Activated T-cell treated with anti-CD3 and anti-CD28 coated beads, Interleukin-2, amount 50 U/mL, for 4 hours (primary cell): ENCODE data around the gene LMX1B. TPM values are rescaled to one million over a fixed set of nuclear protein-coding genes. Genes with fewer than 3 reads are reported as not detected.

Source experiments
- ATAC-seq, 2 donors: fragments of 200-7000 bp; cut with Tn5 transposase; one replicate each; pipeline ENCODE4 v1.10.0; 2021
- DNase-seq: peaks from one replicate; pipeline ENCODE4 v3.0.0-alpha.2; 2020
- H3K27me3 Mint-ChIP-seq: one replicate; pipeline ENCODE4 v1.8.0; 2021; ENCODE audit warnings: low read depth, mixed read lengths
- H3K36me3 Mint-ChIP-seq: one replicate; pipeline ENCODE4 v1.8.0; 2022; ENCODE audit warnings: mixed read lengths; ENCODE audit not compliant: insufficient read depth
- H3K4me1 Mint-ChIP-seq: one replicate; pipeline ENCODE4 v1.8.0; 2021; ENCODE audit warnings: low read depth, mixed read lengths
- H3K4me3 Mint-ChIP-seq: one replicate; pipeline ENCODE4 v1.8.0; 2021; ENCODE audit warnings: mild to moderate bottlenecking, moderate library complexity, mixed read lengths
- H3K9me3 Mint-ChIP-seq: one replicate; pipeline ENCODE4 v1.8.0; 2021; ENCODE audit warnings: mixed read lengths
- total RNA-seq, 3 donors: library from RNA; stranded (reverse); gene quantifications; one replicate each; pipeline ENCODE4 v1.2.1, GENCODE V29; 2021

The LMX1B gene
- total RNA-seq, 3 donors from 2014 or later: not detected

DNA sequence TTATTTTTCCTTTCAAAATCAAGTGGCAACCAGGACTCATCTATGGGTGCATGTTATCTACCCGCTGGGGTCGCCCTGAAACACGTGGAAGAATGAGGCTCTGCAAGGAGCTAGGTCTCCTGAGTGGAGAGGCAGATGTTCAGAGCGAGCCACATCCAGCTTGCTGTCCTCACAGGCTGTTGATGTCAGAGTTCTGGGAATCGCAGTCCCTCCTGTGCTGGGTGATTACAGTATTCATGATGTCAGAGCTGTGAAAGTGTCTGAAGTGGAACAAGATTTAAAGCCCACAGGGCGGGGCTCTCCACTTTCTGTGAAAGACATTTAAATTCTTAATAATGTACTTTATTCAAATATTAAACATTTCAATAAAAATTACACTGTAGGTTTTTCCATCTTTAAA is 24.4 kb upstream of the LMX1B start:
- Mint-ChIP-seq H3K4me3 (no peak overlapping the region), H3K36me3 (no peaks in the 10 kb centered on the region), H3K4me1 (no peaks in the 10 kb centered on the region), H3K9me3 (no peaks in the 10 kb centered on the region), H3K27me3 (peaks cover 63% of the 10 kb centered on the region)
- DNase-seq (no peak), ATAC-seq (no peak)

DNA sequence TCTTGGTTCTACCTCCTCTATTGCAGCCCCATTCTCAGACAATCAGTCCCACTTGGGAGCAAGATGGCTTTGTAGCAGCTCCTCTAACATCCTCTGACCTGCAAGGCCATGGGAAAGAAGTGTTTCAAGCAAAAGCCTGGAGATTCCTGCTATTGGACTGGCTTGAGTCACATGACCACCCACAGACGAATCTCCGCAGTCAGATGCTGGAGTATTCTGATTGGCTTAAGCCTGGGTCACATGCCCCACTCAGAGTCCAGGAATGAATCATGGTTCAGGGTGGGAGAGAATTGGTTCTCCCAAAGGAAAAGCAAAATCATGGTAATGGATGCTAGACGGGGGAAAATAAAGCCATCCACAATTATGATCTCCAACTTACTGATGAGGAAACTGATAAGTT is 22.6 kb upstream of the LMX1B start:
- no peaks in the 10 kb centered on the region for H3K9me3 Mint-ChIP-seq
- peaks cover 65% of the 10 kb centered on the region for H3K27me3 Mint-ChIP-seq
- no peak for ATAC-seq
- H3K4me1 Mint-ChIP-seq: no peaks in the 10 kb centered on the region
- DNase-seq: no peak
- no peaks in the 10 kb centered on the region for H3K36me3 Mint-ChIP-seq
- H3K4me3 Mint-ChIP-seq: no peak overlapping the region

DNA sequence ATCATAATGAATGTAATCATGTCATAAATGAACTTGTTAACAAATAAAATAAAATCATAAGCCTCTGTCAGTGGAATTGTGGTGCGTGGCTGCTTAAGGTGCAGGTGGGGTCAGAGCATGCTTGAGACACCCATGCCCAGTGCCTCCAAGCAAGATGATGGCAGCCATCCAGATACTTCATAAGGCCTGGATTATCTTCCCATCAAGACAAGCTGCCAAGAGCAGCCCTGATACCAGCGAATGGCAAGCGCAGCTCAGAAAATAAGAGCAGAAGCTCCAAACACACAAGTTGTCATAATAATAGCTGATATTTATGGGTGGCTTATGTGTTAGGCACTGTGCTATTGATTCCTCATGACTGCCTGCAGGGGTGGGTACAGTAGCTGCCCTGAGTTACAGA is 21.8 kb upstream of the LMX1B start:
- DNase-seq: no peak
- Mint-ChIP-seq H3K4me3 (no peak overlapping the region), H3K9me3 (no peaks in the 10 kb centered on the region), H3K4me1 (no peaks in the 10 kb centered on the region), H3K27me3 (peaks cover 64% of the 10 kb centered on the region), H3K36me3 (no peaks in the 10 kb centered on the region)
- no peak for ATAC-seq

DNA sequence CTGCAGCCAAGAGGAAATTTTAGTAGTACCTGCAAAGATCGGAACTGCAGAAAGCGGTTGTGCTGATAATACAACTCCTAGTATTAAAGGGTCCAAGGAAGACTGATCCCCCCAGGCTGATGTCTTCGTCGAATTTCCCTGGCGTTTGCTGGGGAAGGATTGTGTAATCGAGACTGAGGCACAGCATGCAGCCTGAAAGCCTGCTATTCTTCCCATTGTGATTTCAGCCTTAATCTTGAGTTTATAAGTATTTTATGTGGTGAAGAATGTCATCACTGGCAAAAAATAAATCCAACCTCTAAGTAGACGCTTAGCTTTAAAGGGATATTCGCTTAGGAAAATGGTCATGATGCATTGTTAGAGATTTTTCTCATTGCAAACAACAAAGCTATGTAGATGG is 21.3 kb upstream of the LMX1B start:
- H3K9me3 Mint-ChIP-seq: no peaks in the 10 kb centered on the region
- H3K4me1 Mint-ChIP-seq: no peaks in the 10 kb centered on the region
- H3K4me3 Mint-ChIP-seq: no peak overlapping the region
- ATAC-seq: no peak
- peaks cover 64% of the 10 kb centered on the region for H3K27me3 Mint-ChIP-seq
- no peak for DNase-seq
- H3K36me3 Mint-ChIP-seq: no peaks in the 10 kb centered on the region

GRCh38 chr9:126595982-126596381 is 17.7 kb upstream of the LMX1B start:
- DNase-seq (no peak), ATAC-seq (no peak)
- Mint-ChIP-seq H3K27me3 (peaks cover 73% of the 10 kb centered on the region), H3K4me3 (no peak overlapping the region), H3K9me3 (no peaks in the 10 kb centered on the region), H3K4me1 (no peaks in the 10 kb centered on the region), H3K36me3 (no peaks in the 10 kb centered on the region)

DNA sequence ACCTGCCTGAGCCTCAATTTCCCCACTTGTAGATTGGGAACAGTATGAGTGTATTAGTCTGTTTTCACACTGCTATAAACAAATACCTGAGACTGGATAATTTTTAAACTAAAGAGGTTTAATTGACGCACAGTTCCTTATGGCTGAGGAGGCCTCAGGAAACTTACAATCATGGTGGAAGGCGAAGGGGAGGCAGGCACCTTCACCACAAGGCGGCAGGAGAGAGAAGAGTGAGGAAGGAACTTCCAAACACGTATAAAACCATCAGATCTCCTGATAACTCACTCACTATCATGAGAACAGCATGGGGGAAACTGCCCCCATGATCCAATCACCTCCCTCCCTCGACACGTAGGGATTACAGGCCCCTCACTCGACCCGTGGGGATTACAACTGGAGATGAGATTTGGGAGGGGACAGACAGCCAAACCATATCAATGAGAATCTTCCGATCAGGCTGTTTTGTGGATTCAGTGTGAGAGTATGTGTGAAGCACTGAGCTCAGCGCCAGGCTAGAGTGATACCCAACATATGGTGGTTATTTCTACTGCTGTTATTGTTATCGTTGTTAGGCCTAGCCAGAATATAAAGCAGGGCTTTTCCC is 14.6 kb upstream of the LMX1B start:
- Mint-ChIP-seq H3K36me3 (no peaks in the 10 kb centered on the region), H3K27me3 (peaks cover 72% of the 10 kb centered on the region)

GRCh38 chr9:126604059-126605055 is 9.4 kb upstream of the LMX1B start:
- no peak for ATAC-seq
- Mint-ChIP-seq H3K4me1 (no peaks in the 10 kb centered on the region), H3K4me3 (no peak overlapping the region), H3K27me3 (peaks cover 73% of the 10 kb centered on the region), H3K9me3 (no peaks in the 10 kb centered on the region), H3K36me3 (no peaks in the 10 kb centered on the region)
- DNase-seq: no peak

More for the DNA sequence above, 14.6 kb upstream of the LMX1B start:
- Mint-ChIP-seq H3K9me3 (no peaks in the 10 kb centered on the region), H3K4me1 (no peaks in the 10 kb centered on the region), H3K4me3 (no peak overlapping the region)
- ATAC-seq: no peak
- no peak for DNase-seq

GRCh38 chr9:126605792-126606482 is 7.8 kb upstream of the LMX1B start:
- H3K27me3 Mint-ChIP-seq: peaks cover 74% of the 10 kb centered on the region
- DNase-seq (no peak), ATAC-seq (no peak)
- H3K36me3 Mint-ChIP-seq: no peaks in the 10 kb centered on the region
- no peaks in the 10 kb centered on the region for H3K9me3 Mint-ChIP-seq
- no peaks in the 10 kb centered on the region for H3K4me1 Mint-ChIP-seq
- no peak overlapping the region for H3K4me3 Mint-ChIP-seq

DNA sequence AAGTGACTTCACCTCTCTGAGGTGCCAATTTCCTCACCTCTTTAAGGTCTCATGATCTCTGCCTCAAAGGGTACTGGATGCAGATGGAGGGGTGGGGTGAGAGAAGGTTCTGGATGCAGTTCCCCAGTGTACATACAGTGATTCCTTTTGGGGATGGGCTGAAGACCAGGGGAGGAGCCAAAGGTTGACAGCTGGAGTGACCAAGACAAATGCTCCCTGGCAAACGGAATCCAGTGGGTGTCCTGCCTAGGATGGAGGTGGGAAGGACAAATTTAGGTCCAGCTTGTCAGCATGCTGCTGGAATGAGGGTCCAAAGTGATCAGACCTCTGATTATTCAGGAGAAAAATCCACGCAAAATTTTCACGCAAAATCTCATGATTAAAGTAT is 7.3 kb upstream of the LMX1B start:
- H3K9me3 Mint-ChIP-seq: no peaks in the 10 kb centered on the region
- H3K4me3 Mint-ChIP-seq: no peak overlapping the region
- ATAC-seq (no peak), DNase-seq (no peak)
- H3K27me3 Mint-ChIP-seq: peaks cover 75% of the 10 kb centered on the region
- peaks cover 5% of the 10 kb centered on the region for H3K4me1 Mint-ChIP-seq
- H3K36me3 Mint-ChIP-seq: no peaks in the 10 kb centered on the region

DNA sequence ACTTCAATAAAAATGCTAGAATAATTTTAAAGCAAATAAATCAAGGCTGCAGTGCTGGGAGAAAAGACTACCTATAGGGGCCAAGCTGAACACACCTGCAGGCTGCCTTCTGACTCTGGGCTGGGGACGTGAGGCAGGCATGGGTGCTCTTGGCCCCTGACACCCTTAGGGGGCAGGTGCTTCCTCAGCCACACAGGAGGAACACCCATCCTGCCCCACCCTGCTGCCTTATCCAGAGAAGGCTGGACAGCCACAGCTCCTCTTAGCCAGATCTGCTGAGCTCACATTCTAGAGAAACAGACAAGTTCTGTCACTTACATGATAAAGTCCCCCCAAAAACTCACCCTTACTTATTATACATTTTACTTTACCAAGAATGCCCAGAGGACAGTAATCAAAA is 6.6 kb upstream of the LMX1B start:
- Mint-ChIP-seq H3K4me3 (no peak overlapping the region), H3K36me3 (no peaks in the 10 kb centered on the region), H3K9me3 (no peaks in the 10 kb centered on the region), H3K27me3 (peaks cover 78% of the 10 kb centered on the region), H3K4me1 (peaks cover 10% of the 10 kb centered on the region)
- DNase-seq: no peak
- ATAC-seq: no peak

- no peaks in the 10 kb centered on the region for H3K9me3 Mint-ChIP-seq
- H3K4me3 Mint-ChIP-seq: no peak overlapping the region
- no peak for DNase-seq
- peaks cover 81% of the 10 kb centered on the region for H3K27me3 Mint-ChIP-seq
- ATAC-seq: no peak
- peaks cover 12% of the 10 kb centered on the region for H3K4me1 Mint-ChIP-seq
- H3K36me3 Mint-ChIP-seq: no peaks in the 10 kb centered on the region
These were observed 6.0 kb upstream of the LMX1B start for GRCh38 chr9:126607731-126608130.

DNA sequence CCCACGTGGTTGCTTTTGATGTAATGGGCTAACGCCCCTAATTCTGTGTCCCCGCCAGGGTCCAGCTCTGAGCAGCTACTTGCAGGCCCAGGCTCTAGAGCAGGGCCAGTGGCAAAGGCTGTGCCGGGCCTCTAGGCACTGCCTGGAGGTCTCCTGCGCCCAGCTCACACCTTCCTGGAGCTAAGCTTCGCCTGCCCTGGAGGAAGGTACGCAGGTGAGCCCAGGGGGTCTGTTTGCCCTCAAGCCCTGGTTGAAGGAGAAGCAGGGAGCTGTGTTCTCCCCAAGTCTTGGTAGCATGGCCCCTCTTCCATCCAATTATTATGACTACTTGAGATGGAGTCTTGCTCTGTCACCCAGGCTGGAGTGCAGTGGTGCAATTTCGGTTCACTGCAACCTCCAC is 5.2 kb upstream of the LMX1B start:
- Mint-ChIP-seq H3K9me3 (no peaks in the 10 kb centered on the region), H3K4me3 (no peak overlapping the region), H3K36me3 (no peaks in the 10 kb centered on the region), H3K4me1 (peaks cover 16% of the 10 kb centered on the region), H3K27me3 (peaks cover 80% of the 10 kb centered on the region)
- ATAC-seq: no peak
- DNase-seq: no peak

DNA sequence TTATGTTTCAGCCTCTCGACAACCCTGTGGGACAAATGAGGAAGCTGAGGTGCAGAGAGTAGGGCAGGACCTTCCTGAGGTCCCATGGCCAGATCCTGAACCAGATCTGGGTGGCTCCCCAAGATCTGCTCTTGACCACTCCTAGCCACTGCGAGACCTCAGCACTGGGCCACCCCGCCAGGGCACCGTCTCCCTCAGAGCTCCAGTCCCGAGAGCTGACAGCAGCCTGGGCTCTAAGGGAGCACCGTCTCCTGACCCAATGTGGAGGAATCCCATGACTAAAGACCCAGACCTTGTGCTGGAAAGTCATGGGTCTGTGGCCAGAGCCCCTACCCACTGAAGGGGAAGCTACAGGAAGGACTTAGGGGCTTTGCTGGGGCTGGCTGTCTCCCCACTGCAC is 4.5 kb upstream of the LMX1B start:
- no peaks in the 10 kb centered on the region for H3K9me3 Mint-ChIP-seq
- H3K36me3 Mint-ChIP-seq: no peaks in the 10 kb centered on the region
- H3K27me3 Mint-ChIP-seq: peaks cover 74% of the 10 kb centered on the region
- no peak overlapping the region for H3K4me3 Mint-ChIP-seq
- DNase-seq (no peak), ATAC-seq (no peak)
- peaks cover 16% of the 10 kb centered on the region for H3K4me1 Mint-ChIP-seq

DNA sequence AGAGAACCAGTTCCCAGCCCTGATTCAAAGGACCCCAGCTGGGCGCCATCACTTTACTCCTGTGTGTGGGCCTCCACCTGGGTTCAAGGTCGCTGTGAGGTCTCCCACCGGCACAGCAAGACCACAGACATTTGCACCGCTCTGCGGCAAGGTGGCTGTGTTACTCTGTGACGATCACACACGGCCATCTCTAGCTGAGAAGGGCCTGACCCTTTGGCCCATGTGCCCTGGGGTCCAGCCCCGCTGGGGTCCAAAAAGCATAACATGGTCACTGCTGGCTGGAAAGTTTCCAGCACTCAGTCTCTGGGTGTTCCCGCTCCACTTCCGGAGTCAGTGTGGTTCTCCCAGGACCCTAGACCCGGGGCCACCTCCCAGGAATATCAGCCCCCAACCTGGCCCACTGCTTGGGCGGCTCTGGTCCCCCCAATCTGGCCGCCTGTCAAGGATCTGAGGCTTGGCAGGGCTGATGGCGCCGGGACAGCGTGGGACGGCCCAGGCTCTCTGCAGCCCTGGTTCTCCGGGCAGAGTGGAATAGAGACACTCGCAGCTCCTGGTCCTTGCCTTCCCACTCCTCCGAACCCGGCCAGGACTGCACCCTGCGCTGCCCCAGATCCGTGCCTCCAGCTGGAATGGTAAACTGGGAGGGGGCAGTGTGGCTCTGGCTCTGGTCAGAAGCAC is 3.9 kb upstream of the LMX1B start:
- Mint-ChIP-seq H3K4me3 (no peak overlapping the region), H3K4me1 (peaks cover 21% of the 10 kb centered on the region)

More for the DNA sequence above, 3.9 kb upstream of the LMX1B start:
- no peaks in the 10 kb centered on the region for H3K36me3 Mint-ChIP-seq
- ATAC-seq (no peak), DNase-seq (no peak)
- H3K27me3 Mint-ChIP-seq: peaks cover 78% of the 10 kb centered on the region
- H3K9me3 Mint-ChIP-seq: no peaks in the 10 kb centered on the region
